HEK293T (cell line): ENCODE measurements around the gene TNFRSF18.

Experiments
- BHLHE40 ChIP-seq: fragments of 450-650 bp; IDR thresholded peaks from 2 replicates; pipeline ENCODE4 v1.6.1; 2016; ENCODE audit warnings: mild to moderate bottlenecking, moderate library complexity, borderline replicate concordance
- ELF4 ChIP-seq: fragments of 450-650 bp; IDR thresholded peaks from 2 replicates; pipeline ENCODE4 v1.6.1; 2017; ENCODE audit warnings: antibody characterized with exemption
- FOXK2 ChIP-seq: fragments of 450-650 bp; IDR thresholded peaks from 2 replicates; pipeline ENCODE4 v1.6.1; 2016; ENCODE audit warnings: mild to moderate bottlenecking
- FOXM1 ChIP-seq: fragments of 450-650 bp; IDR thresholded peaks from 2 replicates; pipeline ENCODE4 v1.6.1; 2017; ENCODE audit warnings: mild to moderate bottlenecking, borderline replicate concordance
- L3MBTL2 ChIP-seq: fragments of 450-650 bp; conservative IDR thresholded peaks from 2 replicates; pipeline ENCODE4 v1.6.1; 2016; ENCODE audit warnings: mild to moderate bottlenecking
- ZNF384 ChIP-seq: fragments of 450-650 bp; IDR thresholded peaks from 2 replicates; pipeline ENCODE4 v1.6.1; 2016
- TF ChIP-seq, protein P1 (sequence below): fragments of 450-650 bp; IDR thresholded peaks from 2 replicates; pipeline ENCODE4 v1.6.1; 2016

DNA sequence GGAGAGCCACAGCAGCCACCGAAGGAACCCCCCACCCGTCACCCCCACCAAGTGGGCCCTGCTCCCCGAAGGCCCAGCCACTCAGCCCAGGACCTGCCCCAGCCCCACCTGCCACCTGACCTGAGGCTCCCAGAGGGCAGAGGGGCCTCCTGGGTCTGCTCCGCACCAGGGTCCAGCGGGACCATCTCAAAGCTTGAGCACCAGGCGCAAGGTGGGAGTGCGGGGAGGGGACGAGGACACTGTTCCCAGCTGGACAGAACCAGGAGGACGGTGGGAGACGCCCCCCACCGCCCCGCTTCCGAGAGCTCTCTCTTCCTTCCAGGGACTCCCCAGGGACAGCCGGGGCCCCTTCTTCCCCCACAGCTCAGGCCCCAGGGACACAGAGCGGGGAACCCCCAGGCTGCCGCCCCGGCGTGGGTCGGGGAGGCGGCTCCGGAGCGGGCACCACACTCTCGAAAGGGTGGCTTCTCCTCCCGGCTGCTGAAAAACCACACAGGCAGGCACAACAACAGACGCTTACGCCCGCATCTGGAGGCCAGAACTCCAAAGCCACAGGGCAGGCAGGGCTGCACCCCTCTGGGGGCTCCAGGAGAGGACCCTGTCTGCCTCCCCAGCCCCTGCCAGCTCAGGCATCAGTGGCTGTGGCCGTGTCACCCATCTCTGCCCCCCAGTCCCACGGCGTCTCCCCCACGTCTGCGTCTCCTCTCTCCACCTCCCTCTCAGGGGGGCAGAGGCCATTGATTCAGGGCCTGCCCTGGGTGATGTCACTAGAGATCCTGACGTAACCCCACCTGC lies 34.6 kb downstream of the TNFRSF18 start:
- TF ChIP-seq FOXK2 (no peak), FOXM1 (no peak), ZNF384 (no peak), ELF4 (no peak), L3MBTL2 (no peak), BHLHE40 (no peak)
- TF ChIP-seq, protein P1, sequence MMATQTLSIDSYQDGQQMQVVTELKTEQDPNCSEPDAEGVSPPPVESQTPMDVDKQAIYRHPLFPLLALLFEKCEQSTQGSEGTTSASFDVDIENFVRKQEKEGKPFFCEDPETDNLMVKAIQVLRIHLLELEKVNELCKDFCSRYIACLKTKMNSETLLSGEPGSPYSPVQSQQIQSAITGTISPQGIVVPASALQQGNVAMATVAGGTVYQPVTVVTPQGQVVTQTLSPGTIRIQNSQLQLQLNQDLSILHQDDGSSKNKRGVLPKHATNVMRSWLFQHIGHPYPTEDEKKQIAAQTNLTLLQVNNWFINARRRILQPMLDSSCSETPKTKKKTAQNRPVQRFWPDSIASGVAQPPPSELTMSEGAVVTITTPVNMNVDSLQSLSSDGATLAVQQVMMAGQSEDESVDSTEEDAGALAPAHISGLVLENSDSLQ = no peak
